ENCODE measurements around the gene PRSS58. TPM values are rescaled to one million over a fixed set of nuclear protein-coding genes. Genes with fewer than 3 reads are reported as not detected.
A peak's percentile ranks its signal among the peaks of the same experiment; 100 is the strongest.

Gene PRSS58
- total and polyA plus RNA-seq, 2 experiments from 2014 or later, result not detected

- DNase-seq (ENCODE audit: low read depth in 1 of 2, low spot score in 1 of 2), result no peak
- Histone ChIP-seq H3K36me3 (no peaks in the 10 kb centered on the region), H3K4me3 (no peak overlapping the region), H3K27ac (no peak overlapping the region), H3K4me1 (ENCODE audit: low read depth) (no peaks in the 10 kb centered on the region), H3K27me3 (no peaks in the 10 kb centered on the region), H3K9me3 (ENCODE audit: low read depth) (no peaks in the 10 kb centered on the region)
- no peak for TF ChIP-seq CTCF (IDR thresholded peaks at IDR 0.05; ENCODE audit: low read depth, low read length)
Observed at GRCh38 chr7:142249918-142250317, 7.9 kb downstream of the PRSS58 start.

- Histone ChIP-seq H3K9me3 (ENCODE audit: low read depth) (no peaks in the 10 kb centered on the region), H3K27me3 (no peaks in the 10 kb centered on the region), H3K4me1 (ENCODE audit: low read depth) (no peaks in the 10 kb centered on the region), H3K27ac (no peak overlapping the region), H3K4me3 (no peak overlapping the region), H3K36me3 (no peaks in the 10 kb centered on the region)
- TF ChIP-seq CTCF (IDR thresholded peaks at IDR 0.05; ENCODE audit: low read depth, low read length), result no peak
- peak in 1 of 2 donors; percentile 17 for DNase-seq (ENCODE audit: low read depth in 1 of 2, low spot score in 1 of 2)
Observed at GRCh38 chr7:142248166-142249160, 9.4 kb downstream of the PRSS58 start.

GRCh38 chr7:142243823-142244222 is 14.0 kb downstream of the PRSS58 start:
- Histone ChIP-seq H3K36me3 (no peaks in the 10 kb centered on the region), H3K27me3 (no peaks in the 10 kb centered on the region), H3K4me1 (ENCODE audit: low read depth) (no peaks in the 10 kb centered on the region), H3K4me3 (no peak overlapping the region), H3K27ac (no peak overlapping the region), H3K9me3 (ENCODE audit: low read depth) (no peaks in the 10 kb centered on the region)
- TF ChIP-seq CTCF (IDR thresholded peaks at IDR 0.05; ENCODE audit: low read depth, low read length), result no peak
- DNase-seq (ENCODE audit: low read depth in 1 of 2, low spot score in 1 of 2), result no peak

GRCh38 chr7:142240546-142240945 is 17.3 kb downstream of the PRSS58 start:
- TF ChIP-seq CTCF (IDR thresholded peaks at IDR 0.05; ENCODE audit: low read depth, low read length), result no peak
- Histone ChIP-seq H3K36me3 (no peaks in the 10 kb centered on the region), H3K27me3 (no peaks in the 10 kb centered on the region), H3K27ac (no peak overlapping the region), H3K4me3 (no peak overlapping the region), H3K4me1 (ENCODE audit: low read depth) (no peaks in the 10 kb centered on the region), H3K9me3 (ENCODE audit: low read depth) (no peaks in the 10 kb centered on the region)
- no peak for DNase-seq (ENCODE audit: low read depth in 1 of 2, low spot score in 1 of 2)

GRCh38 chr7:142231716-142232115 is 26.1 kb downstream of the PRSS58 start:
- Histone ChIP-seq H3K36me3 (no peaks in the 10 kb centered on the region), H3K4me1 (ENCODE audit: low read depth) (no peaks in the 10 kb centered on the region), H3K4me3 (no peak overlapping the region), H3K27ac (no peak overlapping the region), H3K9me3 (ENCODE audit: low read depth) (no peaks in the 10 kb centered on the region), H3K27me3 (no peaks in the 10 kb centered on the region)
- peak in 1 of 2 donors; percentile 42 for DNase-seq (ENCODE audit: low read depth in 1 of 2, low spot score in 1 of 2)
- TF ChIP-seq CTCF (IDR thresholded peaks at IDR 0.05; ENCODE audit: low read depth, low read length), result no peak
